Neural progenitor cell (in vitro differentiated cells): ENCODE data around the gene ONECUT1.

Experiments used
- CTCF ChIP-seq: fragments of 200-600 bp; sonication (generic); IDR thresholded peaks from 2 replicates; pipeline ENCODE4 v1.5.1; 2017; ENCODE audit warnings: antibody characterized with exemption, mild to moderate bottlenecking
- EZH2 ChIP-seq: fragments of 200-600 bp; sonication (generic); IDR thresholded peaks from 2 replicates; pipeline ENCODE4 v1.6.1; 2017; ENCODE audit warnings: antibody characterized with exemption, mild to moderate bottlenecking, moderate library complexity

GRCh38 chr15:52784799-52785671 lies 5.1 kb downstream of the ONECUT1 start:
- TF ChIP-seq CTCF (no peak), EZH2 (peak; percentile 84)
